GM19467 (cell line): ENCODE data around the gene LEAP2.

Source experiments
- ATAC-seq: cut with Tn5 transposase; IDR thresholded peaks from one replicate; pipeline ENCODE4 v1.9.1; 2021; ENCODE audit warnings: mild to moderate bottlenecking, moderate library complexity; ENCODE audit not compliant: unreplicated experiment

LEAP2 gene

DNA sequence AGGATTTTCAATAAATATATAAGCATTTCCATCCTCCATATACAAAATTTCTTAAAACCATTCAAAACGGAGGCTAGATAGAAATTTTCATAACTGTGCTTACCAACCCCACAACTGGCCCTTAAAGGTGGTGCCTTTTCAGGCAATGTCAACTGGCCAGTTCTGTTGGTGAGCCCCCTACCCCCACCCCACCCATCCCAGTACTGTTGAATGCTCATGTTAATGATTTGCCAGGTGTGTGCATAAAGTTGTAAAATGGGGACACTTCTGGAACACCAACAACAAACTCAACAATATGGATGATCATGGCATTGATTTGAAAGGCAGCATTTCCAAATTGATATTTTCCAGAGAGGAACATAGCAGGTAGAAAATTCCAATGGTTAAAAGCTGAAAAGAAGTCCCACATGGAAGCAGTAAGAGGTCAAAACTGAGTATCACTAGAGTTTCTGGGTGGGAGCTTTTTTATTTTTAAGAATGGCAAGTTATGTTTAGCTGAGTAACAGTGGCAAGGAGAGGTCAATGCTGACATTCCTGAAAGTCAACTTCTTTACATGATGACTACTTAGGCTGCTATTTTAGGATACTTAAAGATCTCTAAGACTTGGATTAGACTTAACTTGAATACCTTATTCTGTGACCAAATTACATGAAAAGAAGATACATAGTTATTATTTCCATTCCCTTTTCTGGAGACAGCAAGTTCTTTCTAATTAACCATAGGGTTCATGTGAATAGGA is 2.7 kb downstream of the LEAP2 start:
- no peak for ATAC-seq

DNA sequence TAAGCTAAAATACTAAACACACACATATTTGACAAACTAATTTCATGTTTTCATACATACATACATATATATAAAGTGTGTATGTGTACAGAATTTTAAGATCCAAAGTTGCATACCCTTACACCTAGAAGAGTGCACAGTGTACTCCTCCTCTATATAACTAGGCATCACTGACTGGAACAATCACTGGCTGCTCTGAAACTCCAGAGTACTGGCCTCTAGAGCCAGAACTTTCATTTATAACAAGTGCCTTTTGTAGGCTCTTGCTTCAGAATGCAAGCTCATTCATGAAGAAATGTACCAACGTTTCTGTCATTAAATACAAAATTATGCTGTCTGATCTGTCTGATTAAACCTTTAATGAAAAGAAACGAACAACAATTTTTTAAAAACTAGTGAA is 4.0 kb downstream of the LEAP2 start:
- ATAC-seq = no peak

DNA sequence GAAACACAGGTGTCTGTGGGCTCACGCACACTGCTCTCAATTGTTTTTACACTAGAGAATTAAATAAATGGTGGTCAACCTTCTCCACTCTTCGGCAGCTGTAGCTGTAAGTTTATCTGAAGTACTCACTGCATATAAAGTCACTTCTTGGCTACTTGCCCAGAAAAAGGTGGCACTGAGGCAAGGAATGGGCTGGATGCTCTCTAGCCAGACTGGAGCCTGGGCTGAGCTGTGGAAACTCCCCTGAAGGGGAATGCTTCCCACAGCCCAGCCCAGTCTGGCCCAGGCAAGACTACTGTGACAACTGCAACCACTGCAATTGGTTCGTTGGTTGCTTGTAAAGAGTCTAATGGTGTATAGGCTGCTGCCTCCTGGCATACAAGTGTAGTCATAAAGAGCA is 4.5 kb downstream of the LEAP2 start:
- ATAC-seq = no peak

DNA sequence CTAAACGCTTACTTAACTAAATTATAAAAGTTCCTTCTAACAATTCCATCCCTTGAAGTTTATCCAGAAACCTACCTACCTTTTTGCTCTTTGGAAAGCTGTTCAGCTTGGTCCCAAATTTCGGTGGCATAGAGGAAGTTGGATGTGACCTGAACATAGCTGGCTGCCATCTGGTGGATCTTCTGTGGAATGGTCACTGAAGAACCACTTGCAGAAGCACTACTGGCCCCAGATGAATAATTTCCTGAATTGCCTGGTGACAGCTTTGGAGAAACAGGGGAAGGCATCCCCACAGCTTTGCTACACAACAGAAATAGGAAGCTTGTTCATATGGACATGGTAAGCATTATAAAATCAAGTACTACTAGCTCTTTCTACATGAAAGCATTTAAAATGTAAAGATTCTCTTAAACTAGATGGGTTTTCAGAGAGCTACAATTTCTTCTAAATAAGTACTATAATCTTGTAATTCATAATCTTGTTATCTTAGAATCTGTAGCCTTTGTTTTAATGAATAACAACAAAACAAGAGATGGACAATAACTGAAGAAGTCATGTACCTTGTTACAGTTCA is 9.9 kb downstream of the LEAP2 start:
- ATAC-seq = no peak

DNA sequence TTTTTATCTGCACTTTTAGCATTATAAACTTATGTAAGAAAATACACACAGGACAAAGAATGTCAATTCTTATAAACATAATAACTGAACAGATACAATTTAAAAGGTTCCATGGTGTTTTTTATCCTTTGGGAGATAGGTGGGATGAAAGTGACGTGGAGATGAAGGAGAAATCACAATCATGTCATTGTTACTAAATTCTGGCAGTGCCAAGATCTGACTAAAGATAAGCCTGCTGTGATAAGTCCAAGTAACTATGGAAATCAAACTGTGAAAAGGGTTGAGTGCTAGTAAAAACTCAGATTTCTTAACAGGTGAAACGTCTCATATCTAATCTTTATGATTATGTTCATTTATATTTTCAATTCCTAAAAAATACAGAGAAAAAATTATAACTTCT is 11.1 kb downstream of the LEAP2 start:
- ATAC-seq = no peak

DNA sequence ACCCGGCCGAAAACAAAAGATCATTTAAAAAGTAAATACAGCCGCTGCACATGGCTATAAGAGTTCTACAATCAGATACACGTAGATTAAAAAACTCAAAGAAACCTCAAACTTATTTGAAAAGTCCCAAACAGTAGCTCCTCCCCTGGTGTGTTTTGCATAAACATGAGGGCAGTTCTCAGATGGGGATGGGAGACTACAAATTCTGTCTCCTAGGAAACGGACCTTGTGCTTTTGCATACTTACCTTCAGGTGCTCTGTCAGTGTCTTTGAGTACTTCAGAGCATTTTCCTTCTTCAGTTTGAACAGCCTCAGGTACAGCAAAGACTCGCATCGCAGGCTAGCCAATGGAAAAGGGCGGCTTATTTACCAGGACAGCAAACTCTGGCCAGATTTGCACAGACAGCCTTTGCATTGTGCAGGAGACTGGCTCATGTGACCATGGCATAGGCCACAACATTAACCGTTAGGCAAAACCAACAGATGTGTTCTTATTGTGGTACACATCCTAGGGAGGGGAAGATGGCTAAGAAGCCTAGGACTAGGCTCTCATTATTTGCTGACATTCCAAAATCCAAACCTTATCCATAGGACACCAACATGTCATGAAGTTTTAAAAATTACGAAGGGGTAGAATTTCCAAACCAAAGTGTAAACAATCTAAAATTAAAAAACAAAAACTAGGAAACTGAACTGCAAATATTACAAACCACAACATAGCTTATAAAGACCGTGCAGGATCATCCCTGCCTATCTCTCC is 12.8 kb downstream of the LEAP2 start:
- no peak for ATAC-seq

DNA sequence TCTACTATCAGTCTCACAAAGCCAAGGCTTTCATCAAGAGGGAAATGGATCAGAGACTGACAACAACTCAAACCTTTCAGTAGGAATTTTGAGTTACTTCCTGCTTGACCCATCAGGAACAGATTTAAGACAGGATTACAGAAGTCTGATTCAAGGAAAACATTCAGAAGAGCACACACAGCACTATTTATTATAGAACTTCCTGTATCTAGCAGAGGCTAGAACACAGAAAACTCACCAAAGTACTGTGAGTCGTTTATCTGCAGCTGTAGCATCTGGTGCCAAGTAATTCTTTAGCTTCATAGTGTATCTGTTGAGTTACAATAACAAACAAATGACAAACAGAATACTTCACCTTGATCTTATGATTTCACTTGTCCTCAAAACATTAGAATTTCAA is 13.8 kb downstream of the LEAP2 start:
- no peak for ATAC-seq

DNA sequence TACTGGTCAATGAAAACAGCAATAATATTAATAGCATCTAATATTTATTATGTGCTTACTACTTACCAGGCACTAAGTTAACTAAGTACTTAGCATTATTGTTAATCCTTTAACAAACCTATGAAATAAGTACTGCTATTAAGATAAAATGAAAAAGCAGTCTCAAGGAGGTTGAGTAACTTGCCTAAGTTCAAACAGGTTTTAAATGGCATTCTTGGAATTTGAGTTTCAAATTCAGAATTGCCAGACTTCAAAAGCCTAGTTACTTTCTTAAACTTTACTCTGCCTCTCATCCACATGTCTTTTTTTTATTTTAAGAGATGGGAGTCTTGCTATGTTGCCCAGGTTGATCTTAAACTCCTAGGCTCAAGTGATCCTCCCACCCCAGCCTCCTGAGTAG is 16.0 kb downstream of the LEAP2 start:
- ATAC-seq = no peak

DNA sequence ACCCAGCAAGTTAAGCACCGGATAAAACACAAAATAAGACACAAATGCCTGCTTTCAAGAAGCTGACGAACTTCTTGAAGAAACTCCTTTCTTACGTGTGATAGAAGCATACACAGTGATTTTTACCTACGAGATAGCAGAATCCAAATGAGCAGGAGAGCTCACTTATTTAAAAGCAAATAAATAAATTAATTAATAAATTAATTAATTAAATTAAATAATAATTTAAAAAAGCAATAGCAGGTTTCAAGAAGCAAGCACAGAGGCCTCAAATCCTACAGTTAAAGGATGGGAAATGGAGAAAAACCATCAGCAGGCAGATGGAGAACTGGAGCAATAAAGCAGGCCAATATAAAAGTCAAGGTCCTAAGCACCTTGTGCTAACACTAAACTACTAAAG is 17.3 kb downstream of the LEAP2 start:
- no peak for ATAC-seq

DNA sequence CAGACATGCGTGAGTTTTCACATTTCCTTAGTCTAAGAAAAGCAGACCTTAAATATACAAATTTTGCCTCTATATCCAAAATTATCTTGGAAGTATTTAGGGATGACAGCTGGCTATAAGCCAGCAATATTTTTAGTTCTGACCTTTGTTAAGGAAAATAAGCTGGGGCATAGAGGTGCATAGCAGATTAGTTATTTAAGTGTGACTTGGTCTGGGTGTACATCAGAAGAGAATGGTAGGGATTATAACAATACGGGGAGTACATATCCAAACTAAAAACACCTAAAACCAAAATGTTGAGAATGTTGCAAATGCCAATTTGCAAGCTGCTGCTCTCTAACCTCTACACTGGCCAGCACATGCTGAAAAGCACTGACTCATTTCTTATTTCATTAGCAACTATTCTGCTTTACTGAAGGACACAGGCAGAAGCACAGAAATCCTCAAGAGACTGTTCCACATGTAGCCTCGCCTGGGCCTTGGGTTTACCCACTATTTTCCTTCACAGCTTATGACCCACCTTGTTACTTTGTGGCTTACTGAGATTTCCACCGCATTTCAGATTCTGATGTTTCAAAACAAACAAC is 22.3 kb downstream of the LEAP2 start:
- ATAC-seq = no peak

DNA sequence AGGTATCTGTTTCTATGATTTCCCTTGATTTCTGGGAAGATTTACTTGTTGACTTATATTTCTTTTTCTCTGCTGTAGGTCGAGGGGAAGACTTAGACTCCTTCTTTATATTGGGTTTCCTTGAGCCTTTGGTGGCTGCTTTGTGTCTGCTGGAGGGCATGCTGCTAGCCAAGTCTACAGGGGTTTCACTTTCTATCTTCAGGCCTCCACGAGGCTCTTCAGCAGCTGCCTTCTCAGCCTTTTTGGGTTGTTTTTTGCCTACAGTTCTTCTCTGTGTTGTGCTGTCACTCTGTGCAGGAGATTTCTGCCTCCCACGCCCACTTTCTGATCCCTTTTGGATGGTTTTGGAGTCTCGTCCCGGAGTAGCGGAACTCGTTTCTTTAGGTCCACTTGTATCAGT is 23.2 kb downstream of the LEAP2 start:
- no peak for ATAC-seq

DNA sequence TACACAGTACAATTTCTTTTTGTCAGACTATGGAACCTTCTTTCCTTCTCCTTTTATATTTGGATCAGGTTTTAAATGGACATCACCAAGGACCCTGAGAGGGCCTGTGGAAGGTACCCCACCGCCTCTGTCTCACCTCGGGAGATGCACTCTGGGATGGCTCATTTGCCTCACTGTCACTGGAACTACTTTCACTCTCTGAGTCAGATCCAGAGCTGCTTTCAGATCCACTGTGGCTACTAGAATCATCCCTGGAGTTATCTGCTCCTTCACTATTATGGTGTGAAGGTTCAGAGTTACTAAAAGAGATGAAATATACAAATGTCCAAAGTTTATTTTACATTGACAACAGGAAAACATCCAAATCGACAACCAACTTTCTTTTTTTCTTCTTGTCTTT is 24.6 kb downstream of the LEAP2 start:
- no peak for ATAC-seq

DNA sequence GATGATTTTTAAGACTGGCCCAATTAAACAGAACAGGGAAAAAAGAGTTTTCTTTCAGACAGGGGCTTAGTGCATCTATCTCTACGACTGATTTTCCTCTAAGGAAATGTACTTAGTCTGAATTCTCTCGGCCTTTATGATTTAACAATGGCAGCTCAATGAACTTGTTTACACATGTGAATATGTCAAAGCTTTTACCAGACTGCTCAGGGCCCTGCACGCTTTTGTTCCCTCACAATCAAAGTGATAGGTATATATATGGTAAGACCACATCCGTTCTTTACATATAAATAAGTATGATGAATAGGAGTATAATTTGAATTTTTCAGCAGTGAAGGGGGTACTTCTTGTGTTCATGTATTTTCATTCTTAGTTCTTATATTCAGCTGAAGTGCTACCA is 27.6 kb downstream of the LEAP2 start:
- no peak for ATAC-seq

DNA sequence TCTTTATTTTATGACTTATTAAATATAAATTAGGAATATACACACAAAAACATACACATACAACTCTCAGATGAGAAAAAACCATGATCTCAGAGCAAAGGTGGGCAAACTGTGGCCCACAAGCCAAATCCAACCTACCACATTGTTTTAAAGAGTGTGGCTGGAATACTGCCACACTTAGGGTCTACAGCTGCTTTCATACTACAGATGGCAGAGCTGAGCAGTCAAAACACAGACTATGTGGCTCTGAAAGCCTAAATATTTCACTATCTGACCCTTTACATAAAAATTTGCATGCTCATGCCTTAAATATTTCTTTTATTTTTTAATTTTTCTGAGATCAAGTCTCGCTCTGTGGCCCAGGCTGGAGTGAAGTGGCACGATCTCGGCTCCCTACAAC is 28.3 kb downstream of the LEAP2 start:
- no peak for ATAC-seq

DNA sequence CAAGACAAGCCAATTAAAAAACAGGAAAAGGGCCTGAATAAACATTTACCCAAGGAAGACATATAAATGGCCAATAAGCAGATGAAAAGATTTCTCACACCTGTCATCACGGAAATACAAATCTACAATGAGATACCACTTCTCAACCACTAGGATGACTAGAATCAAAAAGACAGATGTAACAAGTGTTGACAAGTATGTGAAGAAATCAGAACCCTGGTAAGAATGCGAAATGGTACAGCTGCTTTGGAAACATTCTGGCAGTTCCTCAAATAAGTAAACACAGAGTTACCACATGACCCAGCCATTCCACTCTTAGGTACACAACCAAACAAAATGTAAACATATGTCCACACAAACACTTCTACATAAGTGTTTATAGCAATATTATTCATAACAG is 32.5 kb downstream of the LEAP2 start:
- no peak for ATAC-seq

DNA sequence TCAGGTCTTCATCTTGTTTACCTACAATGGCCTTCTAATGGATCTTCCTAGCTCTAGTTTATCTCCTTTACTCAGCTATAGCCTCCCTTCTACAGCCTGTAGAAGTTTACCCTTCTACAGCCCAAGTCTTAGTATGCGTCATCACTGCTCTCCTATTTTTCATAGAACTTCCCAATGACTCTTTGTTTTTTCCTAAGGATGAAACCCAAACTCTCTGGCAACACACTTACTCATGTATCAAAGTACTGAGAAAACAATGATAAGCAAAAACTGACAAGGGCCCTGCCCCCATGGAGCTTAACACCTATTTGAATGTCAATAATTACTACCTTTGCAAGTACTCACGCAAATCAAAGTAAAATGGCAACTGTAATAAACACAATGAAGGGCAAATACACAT is 33.7 kb downstream of the LEAP2 start:
- no peak for ATAC-seq

DNA sequence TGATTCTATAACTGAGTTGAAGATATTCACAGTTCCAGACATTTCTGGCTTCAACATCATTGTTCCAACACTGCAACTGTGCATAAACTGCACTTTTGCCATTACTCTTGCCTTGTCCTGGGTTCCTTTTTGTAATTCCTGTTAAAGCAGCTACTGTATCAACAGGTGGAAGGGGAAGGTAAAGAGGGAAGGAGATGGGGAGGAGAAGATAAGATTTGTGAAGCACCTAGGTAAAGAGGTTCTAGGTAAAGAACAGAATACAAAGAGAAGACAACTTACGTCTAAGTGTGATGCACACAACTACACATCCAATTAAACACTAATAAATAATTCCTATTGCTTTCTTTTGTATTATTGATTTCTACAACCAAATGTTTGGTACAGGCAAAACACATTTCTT is 36.2 kb downstream of the LEAP2 start:
- ATAC-seq = no peak

DNA sequence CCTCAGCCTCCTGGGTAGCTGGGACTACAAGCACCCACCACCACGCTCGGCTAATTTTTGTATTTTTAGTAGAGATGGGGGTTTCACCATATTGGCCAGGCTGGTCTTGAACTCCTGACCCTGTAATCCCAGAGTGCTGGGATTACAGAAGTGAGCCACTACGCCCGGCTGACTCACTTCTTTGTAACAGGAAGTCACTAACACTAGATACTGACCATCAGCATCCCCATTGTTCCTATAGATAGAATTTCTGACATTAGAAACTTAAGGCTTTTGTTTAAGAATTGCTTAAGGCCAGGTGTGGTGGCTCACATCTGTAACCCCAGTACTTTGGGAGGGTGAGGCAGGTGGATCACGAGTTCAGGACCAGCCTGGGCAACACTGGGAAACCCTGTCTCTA is 42.2 kb downstream of the LEAP2 start:
- ATAC-seq = no peak

DNA sequence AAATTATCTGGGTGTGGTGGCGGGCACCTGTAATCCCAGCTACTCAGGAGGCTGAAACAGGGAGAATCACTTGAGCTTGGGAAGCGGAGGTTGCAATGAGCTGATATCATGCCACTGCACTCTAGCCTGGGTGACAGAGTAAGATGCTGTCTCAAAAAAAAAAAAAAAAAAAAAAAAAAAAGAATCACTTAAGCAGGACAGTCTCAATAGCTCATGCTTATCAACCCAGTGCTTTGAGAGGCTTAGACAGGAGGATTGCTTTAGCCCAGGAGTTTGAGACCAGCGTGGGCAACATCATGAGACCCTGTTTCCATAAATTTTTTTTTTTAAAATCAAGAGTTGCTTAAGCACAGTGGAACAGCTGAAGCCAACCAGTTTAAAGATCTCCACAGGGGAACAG is 42.6 kb downstream of the LEAP2 start:
- no peak for ATAC-seq
